Measurements from ENCODE around the gene HOMER2. TPM values are rescaled to one million over a fixed set of nuclear protein-coding genes. Genes with fewer than 3 reads are reported as not detected.
"Not testable (repeated sequence)": the region's sequence is repeated elsewhere in the genome, so short reads cannot be mapped to it uniquely, and the experiment has no call there.

Gene HOMER2
- total RNA-seq, 1 donor from 2014 or later, result 18.7 TPM

- Mint-ChIP-seq H3K36me3 (ENCODE audit: low read depth) (no peaks in the 10 kb centered on the region), H3K4me3 (no peak overlapping the region), H3K27ac (ENCODE audit: unreplicated experiment) (no peak overlapping the region), H3K4me1 (peaks cover 32% of the 10 kb centered on the region), H3K27me3 (ENCODE audit: low read depth) (no peaks in the 10 kb centered on the region), H3K9me3 (no peaks in the 10 kb centered on the region)
- DNase-seq (ENCODE audit: low read depth, low spot score), result no peak
- TF ChIP-seq CTCF (conservative IDR thresholded peaks at IDR 0.05), result no peak
Observed at GRCh38 chr15:82898961-82899360, 53.6 kb downstream of the HOMER2 start.

- Mint-ChIP-seq H3K27me3 (ENCODE audit: low read depth) (no peaks in the 10 kb centered on the region), H3K4me3 (no peak overlapping the region), H3K4me1 (peaks cover 38% of the 10 kb centered on the region), H3K36me3 (ENCODE audit: low read depth) (no peaks in the 10 kb centered on the region), H3K27ac (ENCODE audit: unreplicated experiment) (no peak overlapping the region), H3K9me3 (no peaks in the 10 kb centered on the region)
- no peak for TF ChIP-seq CTCF (conservative IDR thresholded peaks at IDR 0.05)
- DNase-seq (ENCODE audit: low read depth, low spot score), result no peak
Observed at GRCh38 chr15:82895983-82896382, 56.5 kb downstream of the HOMER2 start.

- no peaks in the 10 kb centered on the region for H3K27me3 Mint-ChIP-seq (ENCODE audit: low read depth)
- DNase-seq (ENCODE audit: low read depth, low spot score), result no peak
- no peaks in the 10 kb centered on the region for H3K36me3 Mint-ChIP-seq (ENCODE audit: low read depth)
- H3K27ac Mint-ChIP-seq (ENCODE audit: unreplicated experiment), result no peak overlapping the region
- no peaks in the 10 kb centered on the region for H3K9me3 Mint-ChIP-seq
- no peak for TF ChIP-seq CTCF (conservative IDR thresholded peaks at IDR 0.05)
- H3K4me3 Mint-ChIP-seq, result no peak overlapping the region
- H3K4me1 Mint-ChIP-seq, result peaks cover 38% of the 10 kb centered on the region
Observed at GRCh38 chr15:82894971-82895520, 57.5 kb downstream of the HOMER2 start.

DNA sequence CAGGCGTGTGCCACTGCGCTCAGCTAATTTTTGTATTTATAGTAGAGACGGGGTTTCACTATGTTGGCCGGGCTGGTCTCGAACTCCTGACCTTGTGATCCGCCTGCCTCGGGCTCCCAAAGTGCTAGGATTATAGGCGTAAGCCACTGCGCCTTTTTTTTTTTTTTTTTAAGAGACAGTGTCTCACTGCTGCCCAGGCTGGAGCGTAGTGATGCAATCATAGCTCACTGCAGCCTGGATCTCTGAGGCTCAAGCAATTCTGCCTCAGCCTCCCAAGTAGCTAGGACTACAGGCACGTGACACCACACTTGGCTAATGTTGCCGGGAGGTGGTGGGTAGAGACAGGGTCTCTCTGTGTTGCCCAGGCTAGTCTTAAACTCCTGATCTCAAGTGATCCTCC is 59.0 kb downstream of the HOMER2 start:
- not testable (repeated sequence) for H3K27me3 Mint-ChIP-seq (ENCODE audit: low read depth); DNase-seq (ENCODE audit: low read depth, low spot score); H3K36me3 Mint-ChIP-seq (ENCODE audit: low read depth); H3K27ac Mint-ChIP-seq (ENCODE audit: unreplicated experiment); H3K9me3 Mint-ChIP-seq; H3K4me3 Mint-ChIP-seq
- H3K4me1 Mint-ChIP-seq, result peaks cover 30% of the 10 kb centered on the region

- peaks cover 21% of the 10 kb centered on the region for H3K4me1 Mint-ChIP-seq
- H3K27ac Mint-ChIP-seq (ENCODE audit: unreplicated experiment), result no peak overlapping the region
- no peak for TF ChIP-seq CTCF (conservative IDR thresholded peaks at IDR 0.05)
- H3K27me3 Mint-ChIP-seq (ENCODE audit: low read depth), result no peaks in the 10 kb centered on the region
- H3K4me3 Mint-ChIP-seq, result no peak overlapping the region
- H3K36me3 Mint-ChIP-seq (ENCODE audit: low read depth), result no peaks in the 10 kb centered on the region
- H3K9me3 Mint-ChIP-seq, result no peaks in the 10 kb centered on the region
- DNase-seq (ENCODE audit: low read depth, low spot score), result no peak
Observed at GRCh38 chr15:82892573-82892972, 59.9 kb downstream of the HOMER2 start.

DNA sequence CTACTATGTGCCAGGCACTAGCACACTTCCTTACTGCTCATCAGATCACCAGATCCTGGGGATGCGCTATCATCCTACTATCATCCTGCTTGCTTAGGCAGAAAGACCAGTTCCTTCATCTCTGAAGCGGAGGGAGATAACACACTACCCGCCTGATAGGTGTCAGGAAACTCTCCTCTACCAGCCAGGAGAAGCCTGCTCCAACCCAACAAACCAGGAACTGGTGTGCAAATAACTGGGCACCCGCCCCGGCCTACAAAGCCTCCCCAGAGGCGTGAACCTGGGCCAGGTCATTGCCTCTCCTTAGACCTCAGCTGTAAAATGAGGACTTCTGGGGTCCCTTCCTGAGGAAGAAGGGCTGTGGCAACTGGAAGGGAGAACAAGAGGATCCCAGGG is 61.5 kb downstream of the HOMER2 start:
- Mint-ChIP-seq H3K27ac (ENCODE audit: unreplicated experiment) (no peak overlapping the region), H3K4me3 (no peak overlapping the region), H3K9me3 (no peaks in the 10 kb centered on the region), H3K36me3 (ENCODE audit: low read depth) (no peaks in the 10 kb centered on the region), H3K27me3 (ENCODE audit: low read depth) (no peaks in the 10 kb centered on the region), H3K4me1 (peaks cover 18% of the 10 kb centered on the region)
- no peak for TF ChIP-seq CTCF (conservative IDR thresholded peaks at IDR 0.05)
- DNase-seq (ENCODE audit: low read depth, low spot score), result no peak
